ENCODE measurements around the gene FGF14.

The FGF14 gene

GRCh38 chr13:102250448-102250847 is 151.4 kb downstream of the FGF14 start:
- DNase-seq (ENCODE audit: low spot score): no peak

DNA sequence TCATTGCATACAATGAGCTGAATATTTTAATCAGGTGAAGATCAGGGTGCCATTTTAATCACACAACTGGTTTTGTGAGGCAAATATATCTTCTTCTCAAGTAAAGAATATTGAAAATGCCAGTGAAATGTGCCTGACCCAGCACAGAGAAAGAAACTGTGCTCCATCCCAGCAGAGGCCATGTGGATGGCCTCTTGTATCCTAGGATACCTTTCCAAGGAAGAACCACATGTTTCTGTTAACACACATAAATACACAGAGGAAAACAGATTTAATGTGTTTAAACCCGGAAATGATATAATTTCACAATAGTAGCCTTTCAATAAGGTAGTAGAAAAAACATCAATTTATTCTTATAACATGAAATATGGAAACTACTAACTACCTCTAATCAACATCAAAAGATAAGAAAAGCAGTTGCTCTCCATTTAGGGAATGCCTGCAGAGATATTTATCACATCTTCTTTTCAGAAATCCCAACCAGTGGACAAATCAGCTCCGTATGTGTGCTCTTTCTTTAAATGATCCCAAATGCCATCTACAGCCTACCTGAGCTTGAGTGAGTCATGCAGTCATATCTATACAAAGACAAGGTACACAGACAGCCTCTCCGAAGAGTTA is 157.1 kb downstream of the FGF14 start:
- DNase-seq (ENCODE audit: low spot score): no peak

GRCh38 chr13:102240110-102240509 is 161.7 kb downstream of the FGF14 start:
- DNase-seq (ENCODE audit: low spot score): no peak

- no peak for DNase-seq (ENCODE audit: low spot score)
Measured at GRCh38 chr13:102237230-102237629, 164.6 kb downstream of the FGF14 start.

DNA sequence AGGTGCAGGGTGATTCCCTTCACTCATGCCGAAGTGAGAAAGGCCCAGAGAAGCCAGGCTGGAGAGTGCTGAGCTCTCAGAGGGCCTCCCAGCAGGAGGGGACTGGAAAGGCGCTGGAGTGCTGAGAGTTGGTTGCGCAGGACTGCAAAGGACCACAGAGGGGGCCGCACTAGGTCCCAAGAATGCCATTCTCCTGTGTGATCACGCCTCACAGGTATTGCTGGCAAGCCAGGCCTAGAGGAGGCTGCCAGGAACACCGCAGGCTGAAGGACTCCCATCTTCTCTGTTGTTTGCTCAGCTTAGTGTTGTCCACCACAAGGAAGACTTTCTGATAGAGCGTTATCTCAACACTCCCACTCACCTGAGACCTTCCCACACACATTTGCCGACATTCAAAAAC is 165.0 kb downstream of the FGF14 start:
- DNase-seq (ENCODE audit: low spot score): no peak

DNA sequence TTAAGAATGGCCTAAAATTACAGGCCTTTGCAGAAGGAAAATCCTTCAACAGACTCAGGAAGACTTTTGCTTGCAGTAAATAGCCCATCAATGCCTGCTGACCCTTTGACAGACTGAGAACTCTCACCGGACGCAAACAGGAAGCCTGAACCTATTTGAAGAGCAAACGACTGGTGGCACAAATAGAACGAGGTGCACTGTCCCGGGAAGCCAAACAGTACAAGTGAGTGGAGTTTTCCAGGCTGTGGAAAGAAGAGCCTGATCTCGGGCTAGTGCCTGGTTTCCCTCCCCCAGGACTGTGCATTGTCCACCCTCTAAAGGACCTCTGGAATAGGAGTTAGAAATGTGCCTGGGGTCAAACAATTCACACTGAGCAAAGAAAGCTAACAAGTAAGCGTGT is 165.5 kb downstream of the FGF14 start:
- DNase-seq (ENCODE audit: low spot score): no peak

DNA sequence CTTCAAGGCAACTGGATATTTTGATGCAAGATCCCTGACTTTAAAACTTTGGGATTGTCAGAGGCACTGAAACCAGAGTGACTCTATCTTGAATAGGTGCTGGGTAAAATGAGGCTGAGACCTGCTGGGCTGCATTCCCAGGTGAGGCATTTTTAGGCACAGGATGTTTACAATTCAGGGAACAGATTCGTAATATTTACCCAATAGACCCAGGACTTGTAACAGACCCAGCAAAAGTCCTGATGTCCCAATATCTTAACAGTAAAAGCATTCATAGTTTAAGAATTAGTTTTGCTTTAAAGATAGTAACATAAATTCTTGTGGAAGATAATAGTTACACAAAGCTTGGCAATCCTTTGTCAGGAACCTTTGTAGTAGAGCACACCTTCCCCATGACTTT is 166.2 kb downstream of the FGF14 start:
- DNase-seq (ENCODE audit: low spot score): no peak

DNA sequence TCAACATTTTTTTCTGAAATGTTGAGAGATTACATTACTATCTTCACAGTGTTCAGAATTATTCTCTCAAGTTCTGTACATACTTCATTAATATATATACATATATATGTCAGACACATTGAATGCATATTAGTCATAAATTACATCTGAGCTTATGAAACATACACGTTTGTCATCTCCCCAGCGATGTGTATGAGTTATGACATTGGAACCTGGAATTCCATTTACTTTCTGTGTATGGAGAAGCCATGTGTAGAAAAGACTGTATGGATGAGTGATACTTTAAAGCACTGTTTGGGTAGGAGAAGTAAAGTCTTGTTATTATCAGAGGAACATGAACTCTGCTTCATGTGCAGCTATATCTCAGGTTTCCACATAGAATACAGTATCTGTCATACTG is 167.2 kb downstream of the FGF14 start:
- no peak for DNase-seq (ENCODE audit: low spot score)

DNA sequence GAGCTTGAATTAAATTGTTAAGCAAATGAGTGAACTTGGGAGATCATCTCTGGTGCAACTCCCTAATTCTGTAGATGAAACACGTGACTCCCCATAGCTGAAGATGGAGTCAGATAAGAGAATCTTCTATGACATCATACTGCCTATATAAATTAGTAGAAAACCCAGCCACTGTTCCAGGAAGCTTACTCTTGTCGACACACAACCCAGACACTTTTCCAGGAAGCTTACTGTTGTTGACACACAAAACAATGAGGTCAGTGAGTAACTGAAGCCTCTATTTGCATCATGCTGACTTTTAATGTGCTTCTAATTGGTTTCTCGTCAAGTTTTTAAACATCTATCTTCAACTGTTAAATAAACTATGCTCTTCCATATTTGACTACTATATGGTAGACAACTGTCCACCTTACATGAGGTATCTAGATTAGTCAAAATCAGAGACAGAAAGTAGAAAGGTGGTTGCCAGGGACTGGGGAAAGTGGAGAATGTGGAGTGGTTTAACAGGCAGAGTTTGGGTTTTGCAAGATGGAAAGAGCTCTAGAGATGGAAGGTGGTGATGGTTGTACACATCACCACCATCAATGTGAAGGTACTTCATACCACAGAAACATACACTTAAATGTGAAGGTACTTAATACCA is 168.2 kb downstream of the FGF14 start:
- no peak for DNase-seq (ENCODE audit: low spot score)

GRCh38 chr13:102231479-102231878 is 170.4 kb downstream of the FGF14 start:
- DNase-seq (ENCODE audit: low spot score): no peak

DNA sequence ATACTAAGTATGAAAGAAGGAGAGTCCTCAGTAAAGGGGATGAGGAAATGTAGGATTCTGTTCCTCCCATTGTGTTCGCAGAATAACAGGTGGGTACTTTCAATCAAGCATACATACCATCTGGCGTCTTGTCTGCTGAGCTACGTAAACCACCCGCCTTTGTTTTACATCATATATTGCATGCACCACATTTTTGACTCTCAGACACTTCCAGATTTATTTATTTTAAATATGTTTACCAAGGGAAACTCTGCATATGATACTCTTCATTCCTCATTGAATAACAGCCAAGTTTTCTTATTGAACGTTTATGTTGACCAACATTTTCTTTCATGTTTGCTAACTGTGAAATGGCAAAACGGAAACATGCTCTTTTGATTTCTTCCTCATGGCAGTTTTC is 174.1 kb downstream of the FGF14 start:
- DNase-seq (ENCODE audit: low spot score): no peak

GRCh38 chr13:102226591-102226990 is 175.3 kb downstream of the FGF14 start:
- no peak for DNase-seq (ENCODE audit: low spot score)

DNA sequence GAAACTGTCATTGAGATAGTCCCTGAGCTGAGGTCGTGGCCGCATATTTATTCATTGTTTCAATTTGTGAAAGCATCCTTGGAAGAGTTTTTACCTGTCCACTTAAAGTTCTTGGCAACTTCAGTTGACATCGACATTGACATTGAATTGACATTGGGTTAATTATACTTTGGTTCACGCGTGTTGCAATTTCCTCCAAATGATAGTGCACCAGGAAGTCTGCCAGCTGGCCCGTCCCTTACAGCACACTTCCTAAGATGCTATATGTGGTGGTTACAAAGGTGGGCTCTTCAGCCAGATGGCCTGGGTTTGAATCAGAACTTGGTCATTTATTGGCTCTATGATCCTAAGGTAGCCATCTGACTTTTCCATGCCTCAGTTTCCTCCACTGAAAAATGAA is 176.0 kb downstream of the FGF14 start:
- no peak for DNase-seq (ENCODE audit: low spot score)

GRCh38 chr13:102220681-102221228 is 181.1 kb downstream of the FGF14 start:
- DNase-seq (ENCODE audit: low spot score): no peak

GRCh38 chr13:102214956-102215355 is 186.9 kb downstream of the FGF14 start:
- no peak for DNase-seq (ENCODE audit: low spot score)

- DNase-seq (ENCODE audit: low spot score): no peak
Measured at GRCh38 chr13:102212729-102213128, 189.1 kb downstream of the FGF14 start.

DNA sequence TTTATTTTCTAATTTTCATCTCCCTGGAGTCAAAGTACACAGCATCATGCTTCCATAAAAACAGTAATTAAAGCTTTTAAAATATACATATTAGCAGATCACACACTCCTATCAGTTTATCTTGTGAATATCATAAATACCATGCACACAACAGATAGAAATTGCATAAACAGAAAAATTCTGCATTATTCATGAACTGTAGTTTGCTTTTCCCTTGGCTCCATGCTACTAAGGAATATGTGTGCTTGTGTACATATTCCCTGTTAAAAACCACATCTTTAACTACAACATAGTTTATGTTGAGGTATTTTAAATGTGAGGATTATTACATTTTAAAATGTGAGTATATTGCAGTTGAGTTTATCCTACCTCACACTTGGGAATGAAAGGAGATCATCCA is 193.5 kb downstream of the FGF14 start:
- no peak for DNase-seq (ENCODE audit: low spot score)

DNA sequence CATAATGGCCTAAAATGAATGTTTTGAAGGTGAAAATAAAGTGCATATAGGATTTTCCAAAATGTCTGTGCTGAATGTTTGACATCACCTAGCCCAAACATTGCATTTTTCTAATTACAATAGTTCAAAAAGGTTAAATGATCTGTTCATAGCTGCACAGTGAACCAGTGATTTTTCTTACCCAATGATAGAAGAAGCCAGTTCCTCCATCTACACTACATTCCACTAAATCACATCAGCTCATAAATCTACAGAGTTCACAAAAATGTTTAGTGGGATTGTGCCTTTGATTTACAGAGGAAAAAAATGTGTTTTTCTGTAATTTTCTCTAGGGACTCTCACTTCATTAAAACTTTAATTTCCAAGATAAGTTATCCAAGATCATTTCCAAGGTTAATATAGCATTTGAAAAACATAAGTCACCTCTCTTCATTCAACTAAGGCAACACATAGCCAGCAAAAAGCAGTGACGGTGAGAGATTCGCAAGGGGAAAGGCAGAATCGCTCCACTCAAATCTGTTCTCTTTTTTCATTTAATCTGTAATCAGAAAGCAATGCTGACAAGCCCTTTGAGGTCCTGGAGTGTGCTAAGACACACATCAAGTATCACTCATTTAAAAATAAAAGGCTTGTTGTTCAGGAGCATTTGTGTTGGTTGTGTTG is 194.0 kb downstream of the FGF14 start:
- no peak for DNase-seq (ENCODE audit: low spot score)

DNA sequence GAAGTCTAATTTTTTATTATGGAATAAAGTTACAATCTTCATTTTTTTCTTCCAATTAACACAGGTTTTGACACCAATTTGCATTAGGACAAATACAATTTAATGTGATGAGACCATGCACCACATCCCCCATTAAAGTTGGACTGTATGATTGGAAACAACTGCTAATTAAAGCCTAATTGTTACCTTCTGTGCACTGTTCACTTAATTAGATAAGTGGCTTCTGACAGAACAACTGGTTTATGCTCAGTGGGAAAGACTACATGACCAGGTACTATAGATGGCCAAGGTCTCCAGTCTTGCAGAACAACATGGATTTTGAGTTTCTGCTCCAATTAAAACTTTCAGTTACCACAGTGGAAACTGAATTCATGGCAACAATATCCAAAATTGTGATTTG is 198.1 kb downstream of the FGF14 start:
- no peak for DNase-seq (ENCODE audit: low spot score)

GRCh38 chr13:102198418-102199311 is 203.2 kb downstream of the FGF14 start:
- no peak for DNase-seq (ENCODE audit: low spot score)

- DNase-seq (ENCODE audit: low spot score): peak; percentile 41
Measured at GRCh38 chr13:102197193-102197592, 204.7 kb downstream of the FGF14 start.
